ENCODE measurements around the gene USP48. TPM values are rescaled to one million over a fixed set of nuclear protein-coding genes. Genes with fewer than 3 reads are reported as not detected.

USP48 gene
- total RNA-seq, 1 experiment from 2014 or later, result 84.8 TPM

GRCh38 chr1:21648791-21649190 is 134.2 kb downstream of the USP48 start:
- no peaks in the 10 kb centered on the region for H3K27me3 ChIP-seq (ENCODE audit: insufficient read depth, low read length)
- no peaks in the 10 kb centered on the region for H3K36me3 Mint-ChIP-seq (ENCODE audit: insufficient read depth in 1 of 3, low read depth in 3 of 3)
- H2BK120ac ChIP-seq (ENCODE audit: low read depth, low read length, poor library complexity, severe bottlenecking), result no peak overlapping the region
- H2BK15ac ChIP-seq (ENCODE audit: low read depth, low read length), result no peak overlapping the region
- no peaks in the 10 kb centered on the region for H3K79me1 ChIP-seq (ENCODE audit: insufficient read depth, low read depth, low read length, poor library complexity, severe bottlenecking)
- no CpG with 5 or more reads among the region's 10 CpGs for WGBS (ENCODE audit: extremely low coverage, insufficient read length, low lambda C conversion rate)
- peaks cover 3% of the 10 kb centered on the region for H4K20me1 ChIP-seq (ENCODE audit: control insufficient read depth, insufficient read depth, insufficient read length)
- no peaks in the 10 kb centered on the region for H3K4me1 ChIP-seq (ENCODE audit: insufficient read depth, low read length)
- H3K9me3 Mint-ChIP-seq, result no peaks in the 10 kb centered on the region; a peak in 2 of 5 replicates
- no peak overlapping the region for H2BK12ac ChIP-seq (ENCODE audit: insufficient read length, low read depth, low read length)
- no peak overlapping the region for H3K4me2 ChIP-seq (ENCODE audit: insufficient read depth, insufficient read length, low read length)
- no peak overlapping the region for H3K4me3 Mint-ChIP-seq
- no peak overlapping the region for H3K23ac ChIP-seq (ENCODE audit: insufficient read length, low read depth, low read length)
- H4K91ac ChIP-seq (ENCODE audit: insufficient read length, low read depth, low read length), result no peak overlapping the region
- peaks cover 11% of the 10 kb centered on the region for H3K23me2 ChIP-seq (ENCODE audit: insufficient read length, low read depth, low read length, poor library complexity, severe bottlenecking)
- no peak overlapping the region for H3K9ac ChIP-seq (ENCODE audit: extremely low read depth, insufficient read length, low read length)
- H3K27ac ChIP-seq (ENCODE audit: insufficient read length, low read depth, low read length), result no peak overlapping the region
- no peak overlapping the region for H2BK5ac ChIP-seq (ENCODE audit: insufficient read length, low read length)
- H2BK20ac ChIP-seq (ENCODE audit: low read depth, low read length, poor library complexity, severe bottlenecking), result no peak overlapping the region
- no peak overlapping the region for H3K18ac ChIP-seq (ENCODE audit: insufficient read length, low read depth, low read length)
- H3K27me3 Mint-ChIP-seq (ENCODE audit: low read depth), result peaks cover 24% of the 10 kb centered on the region
- no peak for DNase-seq
- H3K9me3 ChIP-seq (ENCODE audit: control insufficient read depth, low read depth, low read length), result no peaks in the 10 kb centered on the region
- no peak overlapping the region for H2AK5ac ChIP-seq (ENCODE audit: insufficient read length, low read length)
- H3T11ph ChIP-seq (ENCODE audit: low read length), result no peak overlapping the region
- no peak overlapping the region for H3K56ac ChIP-seq (ENCODE audit: insufficient read length, low read depth, low read length)
- H3K4me1 Mint-ChIP-seq, result peaks cover 14 to 40% of the 10 kb centered on the region in 2 experiments
- no peak overlapping the region for H3K14ac ChIP-seq (ENCODE audit: insufficient read depth, low read length)
- H4K8ac ChIP-seq (replicated peaks; ENCODE audit: insufficient read length, low read depth, low read length), result no peak overlapping the region
- H2AFZ ChIP-seq (ENCODE audit: low read length), result no peak overlapping the region
- TF ChIP-seq CTCF (conservative IDR thresholded peaks at IDR 0.05), result no peak
- H3K4ac ChIP-seq (ENCODE audit: low read depth, low read length), result no peak overlapping the region
- H3K27ac Mint-ChIP-seq, result no peak overlapping the region; a peak in 1 of 7 replicates
- no peaks in the 10 kb centered on the region for H3K79me2 ChIP-seq (ENCODE audit: insufficient read depth, low read length)
- H4K5ac ChIP-seq (ENCODE audit: insufficient read length, low read depth, low read length), result no peak overlapping the region
